Neural progenitor cell (in vitro differentiated cells): ENCODE results near the gene ZFPM1.

Source experiments
- EZH2 ChIP-seq: fragments of 200-600 bp; sonication (generic); IDR thresholded peaks from 2 replicates; pipeline ENCODE4 v1.6.1; 2017; ENCODE audit warnings: antibody characterized with exemption, mild to moderate bottlenecking, moderate library complexity
- EZH2phosphoT487 ChIP-seq: fragments of 200-600 bp; sonication (generic); IDR thresholded peaks from 2 replicates; pipeline ENCODE4 v1.6.1; 2017; ENCODE audit warnings: antibody characterized with exemption
- TF ChIP-seq, protein P1 (sequence below): fragments of 200-600 bp; sonication (generic); IDR thresholded peaks from 2 replicates; pipeline ENCODE4 v1.5.1; 2017; ENCODE audit warnings: antibody characterized with exemption, mild to moderate bottlenecking

DNA sequence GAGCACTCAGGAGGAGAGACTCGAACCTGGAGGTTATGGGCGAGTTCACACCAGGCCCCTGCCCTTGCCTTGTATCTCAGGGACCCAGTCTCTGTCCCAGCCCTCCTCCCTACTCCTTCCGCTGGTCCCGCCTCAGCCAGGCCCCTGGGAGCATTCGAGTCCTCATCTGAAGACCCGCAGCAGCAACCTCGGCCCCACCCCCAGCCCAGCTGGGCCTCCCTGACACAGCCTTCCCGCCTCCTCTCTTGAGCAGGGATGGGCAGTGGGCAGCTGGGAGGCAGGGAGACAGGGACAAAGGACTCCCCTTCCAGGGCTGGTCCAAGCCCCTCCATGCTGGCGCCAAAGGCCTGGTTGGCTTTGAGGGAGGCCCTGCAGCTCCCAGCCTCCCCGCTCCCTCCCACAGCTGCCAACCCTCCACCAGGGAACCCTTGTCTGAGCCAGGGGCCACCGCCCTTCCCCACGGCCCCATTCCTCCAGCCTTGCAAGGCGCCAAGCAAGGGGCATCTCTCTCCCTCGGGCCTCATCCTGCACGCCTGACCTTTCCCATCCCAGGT is 101.7 kb downstream of the ZFPM1 start:
- TF ChIP-seq, protein P1, sequence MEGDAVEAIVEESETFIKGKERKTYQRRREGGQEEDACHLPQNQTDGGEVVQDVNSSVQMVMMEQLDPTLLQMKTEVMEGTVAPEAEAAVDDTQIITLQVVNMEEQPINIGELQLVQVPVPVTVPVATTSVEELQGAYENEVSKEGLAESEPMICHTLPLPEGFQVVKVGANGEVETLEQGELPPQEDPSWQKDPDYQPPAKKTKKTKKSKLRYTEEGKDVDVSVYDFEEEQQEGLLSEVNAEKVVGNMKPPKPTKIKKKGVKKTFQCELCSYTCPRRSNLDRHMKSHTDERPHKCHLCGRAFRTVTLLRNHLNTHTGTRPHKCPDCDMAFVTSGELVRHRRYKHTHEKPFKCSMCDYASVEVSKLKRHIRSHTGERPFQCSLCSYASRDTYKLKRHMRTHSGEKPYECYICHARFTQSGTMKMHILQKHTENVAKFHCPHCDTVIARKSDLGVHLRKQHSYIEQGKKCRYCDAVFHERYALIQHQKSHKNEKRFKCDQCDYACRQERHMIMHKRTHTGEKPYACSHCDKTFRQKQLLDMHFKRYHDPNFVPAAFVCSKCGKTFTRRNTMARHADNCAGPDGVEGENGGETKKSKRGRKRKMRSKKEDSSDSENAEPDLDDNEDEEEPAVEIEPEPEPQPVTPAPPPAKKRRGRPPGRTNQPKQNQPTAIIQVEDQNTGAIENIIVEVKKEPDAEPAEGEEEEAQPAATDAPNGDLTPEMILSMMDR = no peak
- TF ChIP-seq EZH2 = no peak
- no peak for TF ChIP-seq EZH2phosphoT487
